Osteoblast (primary cell): Measurements from ENCODE around the gene TNFAIP3. TPM values are rescaled to one million over a fixed set of nuclear protein-coding genes. Genes with fewer than 3 reads are reported as not detected.

ENCODE experiments used
- DNase-seq: peaks from one replicate; pipeline ENCODE4 v3.0.0; 2011; ENCODE audit warnings: low spot score, mixed read lengths; ENCODE audit not compliant: insufficient read length; ENCODE audit errors: missing footprints
- H2AFZ ChIP-seq: 2 replicates; pipeline ENCODE4 v1.6.0; 2011; ENCODE audit warnings: mild to moderate bottlenecking, low read length
- H3K27ac ChIP-seq: 2 replicates; pipeline ENCODE4 v1.5.1; 2011; ENCODE audit warnings: mild to moderate bottlenecking, low read depth, low read length, moderate library complexity
- H3K27me3 ChIP-seq: 2 replicates; pipeline ENCODE4 v1.6.0; 2012; ENCODE audit warnings: mild to moderate bottlenecking, control low read depth, inconsistent platforms, low read length, moderate library complexity; ENCODE audit not compliant: insufficient read depth
- H3K36me3 ChIP-seq: 2 replicates; pipeline ENCODE4 v1.5.1; 2011; ENCODE audit warnings: mild to moderate bottlenecking, low read length, control low read depth, moderate library complexity; ENCODE audit not compliant: insufficient read depth
- H3K4me1 ChIP-seq: 2 replicates; pipeline ENCODE4 v1.5.1; 2011; ENCODE audit warnings: mild to moderate bottlenecking, low read length, control low read depth, moderate library complexity; ENCODE audit not compliant: insufficient read depth
- H3K4me2 ChIP-seq: 2 replicates; pipeline ENCODE4 v1.6.0; 2011; ENCODE audit warnings: mild to moderate bottlenecking, low read length; ENCODE audit not compliant: insufficient read depth
- H3K4me3 ChIP-seq: fragments of 200-600 bp; sonication (generic); 3 replicates; pipeline ENCODE4 v1.5.1; 2012; ENCODE audit warnings: mild to moderate bottlenecking, low read length, inconsistent platforms; ENCODE audit not compliant: insufficient read depth
- H3K79me2 ChIP-seq: 2 replicates; pipeline ENCODE4 v1.6.0; 2012; ENCODE audit warnings: mild to moderate bottlenecking, low read length, control low read depth, inconsistent platforms; ENCODE audit not compliant: insufficient read depth
- H3K9me3 ChIP-seq: 2 replicates; pipeline ENCODE4 v1.5.1; 2011; ENCODE audit warnings: low read depth, low read length, control low read depth
- H4K20me1 ChIP-seq: 2 replicates; pipeline ENCODE4 v1.6.0; 2012; ENCODE audit warnings: mild to moderate bottlenecking, low read length, control low read depth; ENCODE audit not compliant: insufficient read depth
- CTCF ChIP-seq: IDR thresholded peaks from 2 replicates; pipeline ENCODE4 v1.5.1; 2011; ENCODE audit warnings: mild to moderate bottlenecking, low read depth, low read length, moderate library complexity; ENCODE audit errors: extremely low read depth
- total RNA-seq: library from RNA; depleted of rRNA; stranded (reverse); fragments of >200 nt; gene quantifications from 2 replicates; pipeline ENCODE4 v1.2.3, GENCODE V29; 2012

The TNFAIP3 gene
- total RNA-seq, 1 donor = 10.5 TPM

GRCh38 chr6:137868721-137869548 lies 1.9 kb downstream of the TNFAIP3 start:
- peaks cover 12% of the 10 kb centered on the region for H3K36me3 ChIP-seq
- H3K4me1 ChIP-seq = peaks cover 60% of the 10 kb centered on the region
- H4K20me1 ChIP-seq = peaks cover 3% of the 10 kb centered on the region
- TF ChIP-seq CTCF = no peak
- H3K9me3 ChIP-seq = no peaks in the 10 kb centered on the region
- H2AFZ ChIP-seq = no peak overlapping the region
- peak overlapping the region; percentile 92 for H3K4me2 ChIP-seq
- peak overlapping the region; percentile 72 for H3K27ac ChIP-seq
- peak overlapping the region; percentile 81 for H3K4me3 ChIP-seq
- H3K79me2 ChIP-seq = peaks cover 67% of the 10 kb centered on the region
- DNase-seq = no peak
- no peaks in the 10 kb centered on the region for H3K27me3 ChIP-seq

GRCh38 chr6:137869549-137870307 lies 2.7 kb downstream of the TNFAIP3 start:
- Histone ChIP-seq H2AFZ (no peak overlapping the region), H3K4me2 (peak overlapping the region; percentile 92), H3K9me3 (no peaks in the 10 kb centered on the region), H3K27ac (peak overlapping the region; percentile 45), H3K4me1 (peaks cover 67% of the 10 kb centered on the region), H3K4me3 (peak overlapping the region; percentile 81), H3K36me3 (peaks cover 20% of the 10 kb centered on the region), H4K20me1 (peaks cover 3% of the 10 kb centered on the region), H3K27me3 (no peaks in the 10 kb centered on the region), H3K79me2 (peaks cover 75% of the 10 kb centered on the region)
- peak; percentile 8 for TF ChIP-seq CTCF
- DNase-seq = peak; percentile 66

GRCh38 chr6:137870308-137870644 lies 3.2 kb downstream of the TNFAIP3 start:
- no peak for DNase-seq
- no peak for TF ChIP-seq CTCF
- no peaks in the 10 kb centered on the region for H3K27me3 ChIP-seq
- no peaks in the 10 kb centered on the region for H3K9me3 ChIP-seq
- H3K4me1 ChIP-seq = peaks cover 72% of the 10 kb centered on the region
- peak overlapping the region; percentile 45 for H3K27ac ChIP-seq
- H2AFZ ChIP-seq = no peak overlapping the region
- peak overlapping the region; percentile 81 for H3K4me3 ChIP-seq
- peaks cover 3% of the 10 kb centered on the region for H4K20me1 ChIP-seq
- peaks cover 26% of the 10 kb centered on the region for H3K36me3 ChIP-seq
- H3K4me2 ChIP-seq = peak overlapping the region; percentile 92
- H3K79me2 ChIP-seq = peaks cover 80% of the 10 kb centered on the region

- Histone ChIP-seq H3K9me3 (no peaks in the 10 kb centered on the region), H3K4me3 (peak overlapping the region; percentile 81), H3K36me3 (peaks cover 31% of the 10 kb centered on the region), H3K27me3 (no peaks in the 10 kb centered on the region), H3K27ac (peak overlapping the region; percentile 29), H2AFZ (no peak overlapping the region), H3K79me2 (peaks cover 85% of the 10 kb centered on the region), H3K4me2 (peak overlapping the region; percentile 92), H4K20me1 (peaks cover 3% of the 10 kb centered on the region), H3K4me1 (peaks cover 72% of the 10 kb centered on the region)
- no peak for TF ChIP-seq CTCF
- DNase-seq = no peak
Observed at GRCh38 chr6:137870744-137871247, 3.7 kb downstream of the TNFAIP3 start.
